Left lung (tissue), 10 donors: ENCODE data around the gene COG3. TPM values are rescaled to one million over a fixed set of nuclear protein-coding genes. Genes with fewer than 3 reads are reported as not detected.

ENCODE experiments used
- ATAC-seq: fragments of 200-7000 bp; cut with Tn5 transposase; one replicate; pipeline ENCODE4 v1.9.1; 2020; ENCODE audit warnings: moderate library complexity
- DNase-seq, 4 donors: peaks; one replicate each; pipeline ENCODE4 v3.0.0-alpha.2; 2013 to 2020
- H3K27ac ChIP-seq, 2 donors: fragments of 200-600 bp; sonication (generic) in 1 of 2; one replicate each; pipeline versions ENCODE4 v1.5.0 to v1.8.0; 2020 to 2021
- H3K27me3 ChIP-seq, 2 donors: fragments of 200-600 bp; sonication (generic) in 1 of 2; one replicate each; pipeline versions ENCODE4 v1.5.0 to v1.8.0; 2020 to 2021
- H3K36me3 ChIP-seq, 2 donors: fragments of 200-600 bp; sonication (generic) in 1 of 2; one replicate each; pipeline versions ENCODE4 v1.5.0 to v1.8.0; 2020 to 2021
- H3K4me1 ChIP-seq, 2 donors: fragments of 200-600 bp; one replicate each; pipeline ENCODE4 v1.8.0; 2021
- H3K4me3 ChIP-seq, 2 donors: fragments of 200-600 bp; sonication (generic) in 1 of 2; one replicate each; pipeline versions ENCODE4 v1.5.0 to v1.8.0; 2020 to 2021; ENCODE audit warnings: mild to moderate bottlenecking in 1 of 2
- H3K9me3 ChIP-seq, 2 donors: fragments of 200-600 bp; sonication (generic) in 1 of 2; one replicate each; pipeline versions ENCODE4 v1.5.0 to v1.8.0; 2020 to 2021
- intact Hi-C, 2 donors: fragments of 100-400 bp; cut with DNase I; formaldehyde crosslinking; loops; one replicate each; pipeline versions ENCODE4 v1.11.2 to v1.14.2; 2022
- polyA plus RNA-seq, 6 donors: library from polyadenylated mRNA; unstranded; fragments of 120-200 nt; gene quantifications; one replicate each; pipeline ENCODE4 v1.2.1, GENCODE V29; 2013; ENCODE audit not compliant: insufficient read length in 6 of 6
- total RNA-seq, 2 donors: library from RNA; stranded (reverse); fragmentation: NEBNext Ultra II Directional; extraction: Animal tissue kit (Norgen Biotek cat#: 25700); gene quantifications; one replicate each; pipeline ENCODE4 v1.2.1, GENCODE V29; 2021
- TF ChIP-seq, protein P1 (sequence below), 2 donors: fragments of 200-600 bp; sonication (generic) in 1 of 2; IDR thresholded peaks; one replicate each; pipeline versions ENCODE4 v1.5.0 to v1.8.0; 2021; ENCODE audit warnings: antibody characterized with exemption in 2 of 2
- donor health status: DM: no; HTN: yes; CAD: no.
- donor health status: DM: no; HTN: no; CAD: no.

COG3 gene
- total and polyA plus RNA-seq, 8 donors: 20.6 to 37.8 (median 34.9) TPM

DNA sequence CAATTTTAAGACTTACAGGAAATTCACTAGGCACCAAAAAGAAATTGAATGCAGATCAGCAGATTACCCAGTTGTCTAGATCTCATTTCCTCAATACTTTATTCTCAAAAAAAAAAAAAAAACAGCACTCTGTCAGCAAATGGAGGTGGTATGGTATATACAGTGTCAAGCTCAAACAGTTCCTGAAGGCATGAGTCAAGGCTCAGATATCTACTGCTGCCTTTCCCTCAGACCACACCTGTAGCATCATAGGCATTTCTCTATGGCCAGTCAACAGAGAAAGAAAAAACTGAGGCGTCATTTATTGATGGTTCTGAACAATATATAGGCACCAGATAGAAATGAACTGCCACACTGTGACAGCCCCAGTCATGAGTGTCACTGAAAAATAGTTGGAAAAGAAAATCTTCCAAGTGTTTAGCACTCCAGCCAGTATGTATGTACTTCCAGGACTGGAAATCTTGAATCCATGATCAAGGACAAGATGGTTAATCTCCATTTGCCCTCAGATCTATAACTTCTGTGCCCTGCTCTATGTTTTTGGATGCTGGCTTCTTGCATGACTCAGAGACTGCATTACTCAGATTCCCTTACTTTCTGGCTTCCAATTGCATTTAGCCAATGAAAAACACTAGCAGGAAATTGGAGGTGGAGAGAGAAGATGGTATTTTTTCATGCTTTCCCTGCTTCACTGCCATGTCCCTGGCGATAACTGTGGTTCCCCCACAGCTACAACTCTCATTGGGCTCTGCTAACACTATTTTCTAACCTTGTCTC is 8.4 kb upstream of the COG3 start:
- peaks cover 0 to 11% of the 10 kb centered on the region in 2 donors for H3K9me3 ChIP-seq
- no peaks in the 10 kb centered on the region for H3K36me3 ChIP-seq
- no peaks in the 10 kb centered on the region for H3K4me1 ChIP-seq
- H3K27ac ChIP-seq: no peak overlapping the region
- no peak for ATAC-seq
- TF ChIP-seq, protein P1, sequence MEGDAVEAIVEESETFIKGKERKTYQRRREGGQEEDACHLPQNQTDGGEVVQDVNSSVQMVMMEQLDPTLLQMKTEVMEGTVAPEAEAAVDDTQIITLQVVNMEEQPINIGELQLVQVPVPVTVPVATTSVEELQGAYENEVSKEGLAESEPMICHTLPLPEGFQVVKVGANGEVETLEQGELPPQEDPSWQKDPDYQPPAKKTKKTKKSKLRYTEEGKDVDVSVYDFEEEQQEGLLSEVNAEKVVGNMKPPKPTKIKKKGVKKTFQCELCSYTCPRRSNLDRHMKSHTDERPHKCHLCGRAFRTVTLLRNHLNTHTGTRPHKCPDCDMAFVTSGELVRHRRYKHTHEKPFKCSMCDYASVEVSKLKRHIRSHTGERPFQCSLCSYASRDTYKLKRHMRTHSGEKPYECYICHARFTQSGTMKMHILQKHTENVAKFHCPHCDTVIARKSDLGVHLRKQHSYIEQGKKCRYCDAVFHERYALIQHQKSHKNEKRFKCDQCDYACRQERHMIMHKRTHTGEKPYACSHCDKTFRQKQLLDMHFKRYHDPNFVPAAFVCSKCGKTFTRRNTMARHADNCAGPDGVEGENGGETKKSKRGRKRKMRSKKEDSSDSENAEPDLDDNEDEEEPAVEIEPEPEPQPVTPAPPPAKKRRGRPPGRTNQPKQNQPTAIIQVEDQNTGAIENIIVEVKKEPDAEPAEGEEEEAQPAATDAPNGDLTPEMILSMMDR (IDR thresholded peaks at IDR 0.05): no peak
- intact Hi-C loops: no loop called here
- peaks cover 0 to 3% of the 10 kb centered on the region in 2 donors for H3K27me3 ChIP-seq
- no peak overlapping the region for H3K4me3 ChIP-seq
- no peak for DNase-seq

DNA sequence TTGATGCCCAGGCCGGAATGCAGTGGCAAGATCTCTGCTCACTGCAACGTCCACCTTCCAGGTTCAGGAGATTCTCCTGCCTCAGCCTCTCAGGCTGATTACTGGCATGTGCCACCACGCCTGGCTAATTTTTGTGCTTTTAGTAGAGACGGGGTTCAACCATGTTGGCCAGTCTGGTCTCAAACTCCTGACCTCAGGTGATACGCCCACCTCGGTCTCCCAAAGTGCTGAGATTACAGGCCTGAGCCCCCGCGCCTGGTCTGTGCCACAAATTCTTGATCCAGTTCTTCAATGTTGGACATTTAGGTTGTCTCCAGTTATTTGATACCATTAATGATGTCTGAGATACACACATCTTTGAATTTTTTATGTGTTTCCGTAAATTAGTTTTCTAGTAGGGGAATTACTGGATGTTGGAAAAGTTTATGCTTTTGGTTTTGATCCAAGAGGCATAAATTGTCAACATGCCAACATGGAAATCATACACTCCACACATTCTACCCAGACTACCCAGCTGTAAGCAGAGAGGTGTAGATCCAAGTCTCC is 525 bp upstream of the COG3 start:
- H3K4me1 ChIP-seq: peaks cover 18 to 42% of the 10 kb centered on the region in 2 donors
- H3K36me3 ChIP-seq: no peaks in the 10 kb centered on the region
- peak overlapping the region; percentile 90 to 96 for H3K27ac ChIP-seq
- H3K4me3 ChIP-seq: peak overlapping the region; percentile 98 to 100
- DNase-seq (no peak), ATAC-seq (no peak)
- peaks cover 0 to 3% of the 10 kb centered on the region in 2 donors for H3K27me3 ChIP-seq
- intact Hi-C loops: no loop called here
- TF ChIP-seq, protein P1 (IDR thresholded peaks at IDR 0.05): peak in 1 of 2 donors; percentile 30
- no peaks in the 10 kb centered on the region for H3K9me3 ChIP-seq

DNA sequence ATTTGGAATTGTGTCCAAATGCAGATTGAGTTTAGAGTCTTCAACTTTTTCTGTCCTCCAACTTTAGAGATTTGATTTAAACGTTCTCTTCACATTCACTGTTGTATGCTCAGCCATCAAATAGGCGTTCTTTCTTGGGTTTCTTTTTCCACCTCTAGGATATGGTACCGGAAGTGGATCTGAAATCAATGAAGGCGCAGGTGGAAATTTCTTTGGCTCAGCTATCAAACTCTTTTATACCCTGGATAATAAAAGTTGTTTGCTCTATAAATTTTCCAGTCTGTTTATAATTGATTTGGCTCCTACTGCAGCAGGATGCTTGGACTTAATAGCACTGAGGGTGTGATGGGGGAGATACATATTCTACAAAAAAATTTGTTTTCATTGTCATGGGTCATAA is 1.6 kb downstream of the COG3 start:
- ATAC-seq (no peak), DNase-seq (no peak)
- H3K36me3 ChIP-seq: no peaks in the 10 kb centered on the region
- peak overlapping the region in 1 of 2 donors; percentile 98 for H3K4me3 ChIP-seq
- intact Hi-C loops: no loop called here
- TF ChIP-seq, protein P1 (IDR thresholded peaks at IDR 0.05): no peak
- H3K4me1 ChIP-seq: peaks cover 18 to 54% of the 10 kb centered on the region in 2 donors
- peak overlapping the region in 1 of 2 donors; percentile 13 for H3K27ac ChIP-seq
- no peaks in the 10 kb centered on the region for H3K27me3 ChIP-seq
- no peaks in the 10 kb centered on the region for H3K9me3 ChIP-seq

DNA sequence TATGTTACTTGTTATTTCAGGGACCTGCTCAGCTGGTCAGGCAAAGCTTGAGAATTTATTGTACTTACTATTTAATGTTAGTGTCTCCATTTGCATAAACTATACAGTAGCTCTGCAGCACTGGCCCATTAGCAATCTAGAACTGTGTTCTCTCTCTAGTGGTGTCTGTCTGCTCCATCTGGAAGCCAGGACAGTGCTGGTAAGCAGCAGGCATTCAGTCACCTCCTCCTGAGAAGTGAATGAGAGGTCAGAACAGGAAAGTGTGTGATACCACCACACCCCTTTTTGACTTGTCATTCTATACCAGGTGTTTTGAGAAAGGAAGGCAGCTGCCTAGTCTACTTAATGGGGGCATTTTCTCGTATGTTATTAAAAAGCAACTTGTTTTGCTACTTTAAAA is 3.9 kb downstream of the COG3 start:
- no peak overlapping the region for H3K4me3 ChIP-seq
- no peak for ATAC-seq
- H3K36me3 ChIP-seq: no peaks in the 10 kb centered on the region
- TF ChIP-seq, protein P1 (IDR thresholded peaks at IDR 0.05): no peak
- intact Hi-C loops: no loop called here
- H3K4me1 ChIP-seq: peaks cover 18 to 54% of the 10 kb centered on the region in 2 donors
- no peak overlapping the region for H3K27ac ChIP-seq
- H3K9me3 ChIP-seq: no peaks in the 10 kb centered on the region
- DNase-seq: no peak
- H3K27me3 ChIP-seq: no peaks in the 10 kb centered on the region

DNA sequence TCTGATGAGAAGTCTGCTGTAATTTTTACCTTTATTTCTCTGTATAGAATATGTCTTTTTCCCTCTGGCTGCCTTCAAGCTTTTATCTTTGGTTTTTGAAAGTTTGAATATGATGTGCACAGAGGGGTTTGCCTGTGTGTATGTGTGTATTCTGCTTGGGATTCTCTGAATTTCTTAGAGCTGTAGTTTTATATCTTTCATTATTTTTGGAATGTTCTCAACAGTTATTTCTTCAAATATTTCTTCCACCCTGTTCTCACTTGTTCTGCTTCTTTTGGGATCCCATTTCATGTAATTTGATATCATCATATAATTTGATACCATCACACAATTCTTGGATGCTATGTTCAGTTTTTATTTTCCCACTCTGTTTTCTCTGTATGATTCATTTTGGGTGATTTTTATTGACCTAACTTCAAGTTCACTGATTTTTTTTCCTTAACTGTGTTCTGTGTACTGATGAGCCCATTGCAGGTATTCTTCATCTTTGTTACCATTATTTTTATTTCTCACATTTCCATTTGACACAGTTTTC is 7.5 kb downstream of the COG3 start:
- Histone ChIP-seq H3K36me3 (peaks cover 0 to 8% of the 10 kb centered on the region in 2 donors), H3K4me1 (peaks cover under 1 to 32% of the 10 kb centered on the region in 2 donors), H3K4me3 (no peak overlapping the region), H3K27me3 (no peaks in the 10 kb centered on the region), H3K27ac (no peak overlapping the region), H3K9me3 (no peaks in the 10 kb centered on the region)
- intact Hi-C loops: no loop called here
- TF ChIP-seq, protein P1 (IDR thresholded peaks at IDR 0.05): no peak
- ATAC-seq (no peak), DNase-seq (no peak)
